H9 (cell line): Measurements from ENCODE around the gene SPARCL1. TPM values are rescaled to one million over a fixed set of nuclear protein-coding genes. Genes with fewer than 3 reads are reported as not detected.

ENCODE experiments used
- DNase-seq: peaks from one replicate; pipeline ENCODE4 v3.0.0-alpha.2; 2017
- H2AFZ ChIP-seq: one replicate; pipeline ENCODE4 v1.6.1; 2013; ENCODE audit warnings: mild to moderate bottlenecking, low read length, control low read depth, moderate library complexity
- H2AK5ac ChIP-seq: 2 replicates; pipeline ENCODE4 v1.6.1; 2013; ENCODE audit warnings: low read length, control low read depth, mixed read lengths; ENCODE audit not compliant: insufficient read length
- H2BK120ac ChIP-seq: one replicate; pipeline ENCODE4 v1.6.1; 2013; ENCODE audit warnings: low read depth, mild to moderate bottlenecking, low read length, control low read depth, inconsistent platforms; ENCODE audit not compliant: poor library complexity, severe bottlenecking
- H2BK12ac ChIP-seq: 2 replicates; pipeline ENCODE4 v1.6.1; 2013; ENCODE audit warnings: low read length, control low read depth, mixed read lengths, low read depth; ENCODE audit not compliant: insufficient read length
- H2BK15ac ChIP-seq: 2 replicates; pipeline ENCODE4 v1.6.1; 2013; ENCODE audit warnings: low read depth, low read length, control low read depth
- H2BK20ac ChIP-seq: one replicate; pipeline ENCODE4 v1.6.1; 2013; ENCODE audit warnings: low read depth, mild to moderate bottlenecking, low read length, control low read depth, inconsistent platforms; ENCODE audit not compliant: poor library complexity, severe bottlenecking
- H2BK5ac ChIP-seq: 2 replicates; pipeline ENCODE4 v1.6.1; 2013; ENCODE audit warnings: low read length, control low read depth, mixed read lengths; ENCODE audit not compliant: insufficient read length
- H3K14ac ChIP-seq: 2 replicates; pipeline ENCODE4 v1.6.1; 2013; ENCODE audit warnings: low read length, control low read depth; ENCODE audit not compliant: insufficient read depth
- H3K18ac ChIP-seq: 2 replicates; pipeline ENCODE4 v1.6.1; 2013; ENCODE audit warnings: low read depth, mild to moderate bottlenecking, mixed read lengths, low read length, control low read depth; ENCODE audit not compliant: insufficient read length
- H3K23ac ChIP-seq: 2 replicates; pipeline ENCODE4 v1.6.1; 2013; ENCODE audit warnings: low read length, control low read depth, mixed read lengths, low read depth; ENCODE audit not compliant: insufficient read length
- H3K23me2 ChIP-seq: 2 replicates; pipeline ENCODE4 v1.6.1; 2013; ENCODE audit warnings: low read depth, mild to moderate bottlenecking, mixed read lengths, low read length, control low read depth; ENCODE audit not compliant: insufficient read length, poor library complexity, severe bottlenecking
- H3K27ac ChIP-seq: 2 replicates; pipeline ENCODE4 v1.5.1; 2013; ENCODE audit warnings: low read length, control low read depth, mixed read lengths, low read depth; ENCODE audit not compliant: insufficient read length
- H3K27me3 ChIP-seq: 2 replicates; pipeline ENCODE4 v1.6.1; 2013; ENCODE audit warnings: low read length, control low read depth, inconsistent platforms; ENCODE audit not compliant: insufficient read depth
- H3K4ac ChIP-seq: 2 replicates; pipeline ENCODE4 v1.6.1; 2013; ENCODE audit warnings: low read depth, mild to moderate bottlenecking, control low read depth, inconsistent platforms, low read length, moderate library complexity
- H3K4me1 ChIP-seq: 2 replicates; pipeline ENCODE4 v1.6.1; 2013; ENCODE audit warnings: low read length, control low read depth, inconsistent platforms; ENCODE audit not compliant: insufficient read depth
- H3K4me2 ChIP-seq: 2 replicates; pipeline ENCODE4 v1.6.1; 2013; ENCODE audit warnings: low read length, control low read depth, mixed read lengths; ENCODE audit not compliant: insufficient read length, insufficient read depth
- H3K56ac ChIP-seq: 2 replicates; pipeline ENCODE4 v1.6.1; 2013; ENCODE audit warnings: low read depth, mild to moderate bottlenecking, mixed read lengths, low read length, control low read depth; ENCODE audit not compliant: insufficient read length
- H3K79me1 ChIP-seq: 2 replicates; pipeline ENCODE4 v1.6.1; 2013; ENCODE audit warnings: low read depth, mild to moderate bottlenecking, moderate library complexity, low read length, control low read depth, inconsistent platforms; ENCODE audit not compliant: insufficient read depth, poor library complexity, severe bottlenecking
- H3K79me2 ChIP-seq: 2 replicates; pipeline ENCODE4 v1.6.1; 2013; ENCODE audit warnings: low read length, control low read depth, inconsistent platforms; ENCODE audit not compliant: insufficient read depth
- H3K9ac ChIP-seq: 2 replicates; pipeline ENCODE4 v1.6.1; 2013; ENCODE audit warnings: low read length, control low read depth, mixed read lengths; ENCODE audit not compliant: insufficient read length; ENCODE audit errors: extremely low read depth
- H3K9me3 ChIP-seq: one replicate; pipeline ENCODE4 v1.6.1; 2013; ENCODE audit warnings: low read depth, low read length, inconsistent platforms; ENCODE audit not compliant: control insufficient read depth
- H3T11ph ChIP-seq: one replicate; pipeline ENCODE4 v1.6.1; 2013; ENCODE audit warnings: mild to moderate bottlenecking, low read length, control low read depth, inconsistent platforms
- H4K20me1 ChIP-seq: one replicate; pipeline ENCODE4 v1.6.1; 2013; ENCODE audit not compliant: control insufficient read depth, insufficient read length, insufficient read depth
- H4K5ac ChIP-seq: 2 replicates; pipeline ENCODE4 v1.6.1; 2013; ENCODE audit warnings: low read depth, mild to moderate bottlenecking, mixed read lengths, low read length, control low read depth; ENCODE audit not compliant: insufficient read length
- H4K8ac ChIP-seq: replicated peaks from 2 replicates; pipeline ENCODE4 v1.6.1; 2013; ENCODE audit warnings: low read length, control low read depth, mixed read lengths, low read depth; ENCODE audit not compliant: insufficient read length
- H4K91ac ChIP-seq: 2 replicates; pipeline ENCODE4 v1.6.1; 2013; ENCODE audit warnings: low read depth, mild to moderate bottlenecking, moderate library complexity, mixed read lengths, low read length, control low read depth; ENCODE audit not compliant: insufficient read length
- H3K27ac Mint-ChIP-seq, 3 experiments: 2 replicates in 2 of 3; 3 replicates in 1 of 3; pipeline ENCODE4 v1.8.0; 2020 to 2021; ENCODE audit warnings: mixed read lengths in 3 of 3, mild to moderate bottlenecking in 1 of 3, moderate library complexity in 1 of 3
- H3K27me3 Mint-ChIP-seq: 2 replicates; pipeline ENCODE4 v1.8.0; 2021; ENCODE audit warnings: low read depth, mild to moderate bottlenecking, moderate library complexity, mixed read lengths
- H3K36me3 Mint-ChIP-seq, 3 experiments: 2 replicates in 2 of 3; 3 replicates in 1 of 3; pipeline ENCODE4 v1.8.0; 2020 to 2021; ENCODE audit warnings: low read depth in 3 of 3, mixed read lengths in 3 of 3; ENCODE audit not compliant: insufficient read depth in 1 of 3
- H3K4me1 Mint-ChIP-seq, 2 experiments: 2 replicates each; pipeline ENCODE4 v1.8.0; 2020; ENCODE audit warnings: mixed read lengths in 2 of 2
- H3K4me3 Mint-ChIP-seq, 2 experiments: 2 replicates in 1 of 2; 3 replicates in 1 of 2; pipeline ENCODE4 v1.8.0; 2020 to 2021; ENCODE audit warnings: mild to moderate bottlenecking in 2 of 2, mixed read lengths in 2 of 2, moderate library complexity in 1 of 2
- H3K9me3 Mint-ChIP-seq, 2 experiments: 2 replicates in 1 of 2; 3 replicates in 1 of 2; pipeline ENCODE4 v1.8.0; 2020; ENCODE audit warnings: mild to moderate bottlenecking in 2 of 2, mixed read lengths in 2 of 2, moderate library complexity in 1 of 2
- WGBS: extraction: QIAGEN DNeasy Blood & Tissue Kit; methylation state at CpG from one replicate; pipeline ENCODE4 v1.1.7; 2013; ENCODE audit warnings: missing lambda C conversion rate, low lambda C conversion rate, mixed read lengths; ENCODE audit not compliant: insufficient read length; ENCODE audit errors: extremely low coverage; 5-methylcytosine and 5-hydroxymethylcytosine counted together
- total RNA-seq: library from RNA; stranded (reverse); gene quantifications from 2 replicates; pipeline ENCODE4 v1.2.1, GENCODE V29; 2021
- TF ChIP-seq, protein P1 (sequence below): fragments of 200-600 bp; sonication (generic); conservative IDR thresholded peaks from 3 replicates; pipeline ENCODE4 v1.8.0; 2021; ENCODE audit warnings: antibody characterized with exemption, mild to moderate bottlenecking

Gene SPARCL1
- total RNA-seq, 1 experiment from 2014 or later: 0.17 TPM

DNA sequence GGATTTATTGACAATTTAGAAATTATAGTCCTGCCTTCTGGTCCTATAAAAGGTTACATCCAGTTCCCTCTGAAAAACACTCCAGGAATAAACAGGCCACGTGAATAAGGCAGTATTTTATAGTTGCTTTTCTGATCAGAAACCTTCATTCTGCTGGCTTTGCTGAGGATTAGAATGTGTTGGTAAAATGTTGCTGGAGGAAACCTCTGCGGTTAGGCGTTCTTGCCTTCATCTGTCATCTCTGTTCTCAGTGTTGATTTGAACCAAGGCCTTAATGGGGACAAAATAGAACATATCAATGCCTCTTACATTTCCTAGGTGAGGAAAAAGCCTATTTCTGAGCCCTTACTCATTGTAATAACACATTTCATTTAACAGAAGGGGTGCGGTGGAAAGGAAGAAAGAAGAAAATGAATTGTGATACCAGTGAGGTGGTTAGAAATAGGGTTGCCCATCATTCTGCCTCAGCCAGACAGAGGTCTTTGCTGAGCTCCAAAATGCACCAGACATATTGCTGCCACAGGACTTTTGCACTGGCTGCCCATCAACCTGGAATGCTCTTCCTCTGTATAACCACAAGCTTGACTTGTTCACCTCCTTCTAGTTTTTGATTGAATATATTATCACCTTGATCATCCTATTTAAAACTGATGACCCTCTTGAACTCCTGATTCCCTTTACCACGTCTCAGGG lies 18.0 kb upstream of the SPARCL1 start:
- no peak overlapping the region for H2BK120ac ChIP-seq
- no peak overlapping the region for H2AK5ac ChIP-seq
- TF ChIP-seq, protein P1, sequence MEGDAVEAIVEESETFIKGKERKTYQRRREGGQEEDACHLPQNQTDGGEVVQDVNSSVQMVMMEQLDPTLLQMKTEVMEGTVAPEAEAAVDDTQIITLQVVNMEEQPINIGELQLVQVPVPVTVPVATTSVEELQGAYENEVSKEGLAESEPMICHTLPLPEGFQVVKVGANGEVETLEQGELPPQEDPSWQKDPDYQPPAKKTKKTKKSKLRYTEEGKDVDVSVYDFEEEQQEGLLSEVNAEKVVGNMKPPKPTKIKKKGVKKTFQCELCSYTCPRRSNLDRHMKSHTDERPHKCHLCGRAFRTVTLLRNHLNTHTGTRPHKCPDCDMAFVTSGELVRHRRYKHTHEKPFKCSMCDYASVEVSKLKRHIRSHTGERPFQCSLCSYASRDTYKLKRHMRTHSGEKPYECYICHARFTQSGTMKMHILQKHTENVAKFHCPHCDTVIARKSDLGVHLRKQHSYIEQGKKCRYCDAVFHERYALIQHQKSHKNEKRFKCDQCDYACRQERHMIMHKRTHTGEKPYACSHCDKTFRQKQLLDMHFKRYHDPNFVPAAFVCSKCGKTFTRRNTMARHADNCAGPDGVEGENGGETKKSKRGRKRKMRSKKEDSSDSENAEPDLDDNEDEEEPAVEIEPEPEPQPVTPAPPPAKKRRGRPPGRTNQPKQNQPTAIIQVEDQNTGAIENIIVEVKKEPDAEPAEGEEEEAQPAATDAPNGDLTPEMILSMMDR: no peak
- Mint-ChIP-seq H3K9me3 (no peaks in the 10 kb centered on the region), H3K4me1 (peaks cover 13 to 22% of the 10 kb centered on the region in 2 experiments), H3K27me3 (no peaks in the 10 kb centered on the region), H3K36me3 (no peaks in the 10 kb centered on the region), H3K27ac (no peak overlapping the region), H3K4me3 (no peak overlapping the region)
- no peak overlapping the region for H3K18ac ChIP-seq
- H4K5ac ChIP-seq: no peak overlapping the region
- H4K20me1 ChIP-seq: no peaks in the 10 kb centered on the region
- H3K4me2 ChIP-seq: no peak overlapping the region
- H3K9me3 ChIP-seq: no peaks in the 10 kb centered on the region
- H3T11ph ChIP-seq: no peak overlapping the region
- no peaks in the 10 kb centered on the region for H3K27me3 ChIP-seq
- WGBS: no CpG with 5 or more reads among the region's 5 CpGs
- no peaks in the 10 kb centered on the region for H3K4me1 ChIP-seq
- DNase-seq: no peak
- no peak overlapping the region for H2BK12ac ChIP-seq
- no peak overlapping the region for H3K56ac ChIP-seq
- no peak overlapping the region for H4K8ac ChIP-seq
- H2BK5ac ChIP-seq: no peak overlapping the region
- H3K4ac ChIP-seq: no peak overlapping the region
- no peak overlapping the region for H3K27ac ChIP-seq
- no peak overlapping the region for H2AFZ ChIP-seq
- no peak overlapping the region for H2BK20ac ChIP-seq
- no peak overlapping the region for H2BK15ac ChIP-seq
- H3K14ac ChIP-seq: no peak overlapping the region
- no peak overlapping the region for H3K9ac ChIP-seq
- no peaks in the 10 kb centered on the region for H3K79me2 ChIP-seq
- no peak overlapping the region for H3K23ac ChIP-seq
- no peak overlapping the region for H4K91ac ChIP-seq
- H3K79me1 ChIP-seq: no peaks in the 10 kb centered on the region
- no peaks in the 10 kb centered on the region for H3K23me2 ChIP-seq
